KMS-11 (cell line): ENCODE measurements around the gene ADGRG1.

Experiments
- H2AFZ ChIP-seq: fragments of 200-600 bp; sonication (generic); 2 replicates; pipeline ENCODE4 v1.6.1; 2016; ENCODE audit warnings: antibody characterized with exemption, mixed run types, low read depth
- H3K27ac ChIP-seq: fragments of 200-600 bp; sonication (generic); 2 replicates; pipeline ENCODE4 v1.6.1; 2016; ENCODE audit warnings: mild to moderate bottlenecking, mixed run types
- H3K27me3 ChIP-seq: fragments of 200-600 bp; sonication (generic); 2 replicates; pipeline ENCODE4 v1.6.1; 2017; ENCODE audit warnings: mild to moderate bottlenecking, low read depth, mixed run types, moderate library complexity; ENCODE audit not compliant: insufficient read depth
- H3K36me3 ChIP-seq: fragments of 200-600 bp; sonication (generic); 2 replicates; pipeline ENCODE4 v1.6.1; 2017; ENCODE audit warnings: mild to moderate bottlenecking, mixed run types; ENCODE audit not compliant: insufficient read depth
- H3K4me1 ChIP-seq: fragments of 200-600 bp; sonication (generic); 2 replicates; pipeline ENCODE4 v1.6.1; 2016; ENCODE audit warnings: mild to moderate bottlenecking, low read depth, mixed run types; ENCODE audit not compliant: poor library complexity, severe bottlenecking
- H3K4me2 ChIP-seq: fragments of 200-600 bp; sonication (generic); 2 replicates; pipeline ENCODE4 v1.7.0; 2016; ENCODE audit warnings: mild to moderate bottlenecking, mixed run types
- H3K4me3 ChIP-seq: fragments of 200-600 bp; sonication (generic); IDR thresholded peaks from 2 replicates; pipeline ENCODE4 v1.6.1; 2017; ENCODE audit warnings: low read depth, low read length, mixed read lengths; ENCODE audit not compliant: insufficient read depth
- H3K79me2 ChIP-seq: fragments of 200-600 bp; sonication (generic); 2 replicates; pipeline ENCODE4 v1.6.1; 2016; ENCODE audit warnings: low read depth, mixed run types; ENCODE audit not compliant: insufficient read depth
- H3K9ac ChIP-seq: fragments of 200-600 bp; sonication (generic); 2 replicates; pipeline ENCODE4 v1.6.1; 2016; ENCODE audit warnings: mild to moderate bottlenecking, mixed run types
- H4K20me1 ChIP-seq: fragments of 200-600 bp; sonication (generic); 2 replicates; pipeline ENCODE4 v1.6.1; 2016; ENCODE audit warnings: mild to moderate bottlenecking, mixed run types; ENCODE audit not compliant: insufficient read depth
- TF ChIP-seq, protein P1 (sequence below): fragments of 200-600 bp; sonication (generic); conservative IDR thresholded peaks from 2 replicates; pipeline ENCODE4 v1.6.1; 2017; ENCODE audit warnings: low read depth, mild to moderate bottlenecking, antibody characterized with exemption, low read length, moderate library complexity, mixed read lengths

Gene ADGRG1

DNA sequence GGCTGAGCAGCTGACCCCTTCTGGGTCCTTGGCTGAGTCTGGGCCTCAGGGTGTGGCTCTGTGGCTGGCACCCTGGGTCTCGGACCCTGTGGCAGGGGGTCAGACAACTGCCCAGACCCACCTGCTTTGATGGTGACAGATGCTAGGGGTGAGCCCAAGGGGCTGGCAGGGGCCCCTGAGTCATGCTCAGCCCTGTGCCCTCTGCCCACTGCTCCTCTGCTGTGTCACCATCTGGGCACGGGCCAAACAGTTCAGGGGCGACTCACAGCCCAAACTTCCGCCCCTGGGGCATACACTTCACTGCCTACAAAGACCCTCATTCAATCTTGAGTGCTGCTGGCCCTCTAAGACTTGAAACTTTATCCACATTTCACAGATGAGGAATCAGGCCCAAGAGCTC, 5.7 kb downstream of the ADGRG1 start:
- Histone ChIP-seq H3K4me2 (no peak overlapping the region), H3K4me1 (no peaks in the 10 kb centered on the region), H3K27ac (no peak overlapping the region), H3K4me3 (no peak overlapping the region), H2AFZ (no peak overlapping the region), H3K27me3 (no peaks in the 10 kb centered on the region), H3K79me2 (no peaks in the 10 kb centered on the region), H3K9ac (no peak overlapping the region), H4K20me1 (no peaks in the 10 kb centered on the region), H3K36me3 (no peaks in the 10 kb centered on the region)
- TF ChIP-seq, protein P1, sequence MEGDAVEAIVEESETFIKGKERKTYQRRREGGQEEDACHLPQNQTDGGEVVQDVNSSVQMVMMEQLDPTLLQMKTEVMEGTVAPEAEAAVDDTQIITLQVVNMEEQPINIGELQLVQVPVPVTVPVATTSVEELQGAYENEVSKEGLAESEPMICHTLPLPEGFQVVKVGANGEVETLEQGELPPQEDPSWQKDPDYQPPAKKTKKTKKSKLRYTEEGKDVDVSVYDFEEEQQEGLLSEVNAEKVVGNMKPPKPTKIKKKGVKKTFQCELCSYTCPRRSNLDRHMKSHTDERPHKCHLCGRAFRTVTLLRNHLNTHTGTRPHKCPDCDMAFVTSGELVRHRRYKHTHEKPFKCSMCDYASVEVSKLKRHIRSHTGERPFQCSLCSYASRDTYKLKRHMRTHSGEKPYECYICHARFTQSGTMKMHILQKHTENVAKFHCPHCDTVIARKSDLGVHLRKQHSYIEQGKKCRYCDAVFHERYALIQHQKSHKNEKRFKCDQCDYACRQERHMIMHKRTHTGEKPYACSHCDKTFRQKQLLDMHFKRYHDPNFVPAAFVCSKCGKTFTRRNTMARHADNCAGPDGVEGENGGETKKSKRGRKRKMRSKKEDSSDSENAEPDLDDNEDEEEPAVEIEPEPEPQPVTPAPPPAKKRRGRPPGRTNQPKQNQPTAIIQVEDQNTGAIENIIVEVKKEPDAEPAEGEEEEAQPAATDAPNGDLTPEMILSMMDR: no peak

DNA sequence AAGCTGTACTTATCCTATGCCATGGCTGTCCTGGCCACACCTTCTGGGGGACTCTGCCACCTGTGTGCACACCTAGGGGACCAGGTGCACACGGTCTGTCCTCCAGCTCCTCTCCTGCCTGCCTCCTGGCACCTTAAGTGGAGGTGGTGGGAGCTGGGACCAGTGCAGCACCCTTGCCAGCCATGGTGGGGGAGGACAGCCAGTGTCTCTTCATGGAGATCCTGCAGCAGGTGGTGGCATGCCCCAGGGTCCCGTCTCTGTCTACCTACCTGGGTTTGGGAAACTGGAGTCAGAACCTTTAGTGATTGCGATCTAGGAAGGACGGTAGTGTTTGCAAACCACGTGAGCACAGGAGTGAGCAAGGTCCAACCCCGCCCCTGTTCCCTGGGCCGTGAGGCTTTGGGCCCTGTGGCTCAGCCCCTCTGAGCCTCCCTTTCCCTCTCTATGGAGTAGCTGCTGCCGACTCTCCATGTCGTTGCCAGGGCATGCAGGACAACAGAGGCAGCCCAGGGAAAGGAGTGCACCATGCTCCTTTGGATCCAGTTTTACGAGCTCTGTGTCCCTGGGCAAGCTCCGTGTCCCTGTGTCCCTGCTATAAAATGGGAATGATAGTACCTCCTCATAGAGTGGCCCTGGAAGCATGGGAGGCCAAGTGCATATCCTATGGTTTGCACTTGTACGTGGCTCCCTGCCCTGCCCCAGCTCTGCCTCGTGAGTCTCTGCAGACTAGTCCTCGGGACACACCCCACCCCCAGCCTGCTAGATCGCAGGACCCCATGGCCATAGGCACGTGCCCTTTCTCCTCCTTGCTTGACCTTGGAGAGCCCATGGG, 7.1 kb downstream of the ADGRG1 start:
- TF ChIP-seq, protein P1: no peak
- H3K4me1 ChIP-seq: no peaks in the 10 kb centered on the region
- H3K27ac ChIP-seq: no peak overlapping the region
- H3K9ac ChIP-seq: no peak overlapping the region
- H3K79me2 ChIP-seq: no peaks in the 10 kb centered on the region
- no peak overlapping the region for H2AFZ ChIP-seq
- H3K27me3 ChIP-seq: no peaks in the 10 kb centered on the region
- no peaks in the 10 kb centered on the region for H3K36me3 ChIP-seq
- H4K20me1 ChIP-seq: no peaks in the 10 kb centered on the region
- no peak overlapping the region for H3K4me3 ChIP-seq
- H3K4me2 ChIP-seq: no peak overlapping the region

DNA sequence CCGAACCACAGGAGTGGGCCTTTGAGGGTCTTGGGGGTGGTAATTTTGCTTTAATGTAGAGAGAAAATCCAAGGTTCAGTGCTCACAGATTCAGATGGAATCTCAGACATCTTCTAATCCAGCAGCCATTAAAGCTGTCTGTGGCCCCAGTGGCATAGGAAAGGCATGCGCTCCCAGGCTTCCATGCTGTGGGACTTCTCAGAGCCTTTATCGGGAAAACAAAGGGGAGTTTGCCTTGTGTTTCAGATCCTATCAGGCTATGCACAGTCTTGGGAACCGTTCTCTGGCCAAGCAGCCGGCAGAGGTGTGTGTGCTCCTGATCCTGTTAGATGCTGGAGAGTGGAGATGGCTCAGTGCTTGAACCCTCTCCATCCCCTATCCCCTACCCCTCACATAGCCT, 7.8 kb downstream of the ADGRG1 start:
- Histone ChIP-seq H3K27me3 (no peaks in the 10 kb centered on the region), H2AFZ (no peak overlapping the region), H3K4me3 (no peak overlapping the region), H4K20me1 (no peaks in the 10 kb centered on the region), H3K79me2 (no peaks in the 10 kb centered on the region), H3K4me1 (no peaks in the 10 kb centered on the region), H3K27ac (no peak overlapping the region), H3K9ac (no peak overlapping the region), H3K36me3 (no peaks in the 10 kb centered on the region), H3K4me2 (no peak overlapping the region)
- TF ChIP-seq, protein P1: no peak

DNA sequence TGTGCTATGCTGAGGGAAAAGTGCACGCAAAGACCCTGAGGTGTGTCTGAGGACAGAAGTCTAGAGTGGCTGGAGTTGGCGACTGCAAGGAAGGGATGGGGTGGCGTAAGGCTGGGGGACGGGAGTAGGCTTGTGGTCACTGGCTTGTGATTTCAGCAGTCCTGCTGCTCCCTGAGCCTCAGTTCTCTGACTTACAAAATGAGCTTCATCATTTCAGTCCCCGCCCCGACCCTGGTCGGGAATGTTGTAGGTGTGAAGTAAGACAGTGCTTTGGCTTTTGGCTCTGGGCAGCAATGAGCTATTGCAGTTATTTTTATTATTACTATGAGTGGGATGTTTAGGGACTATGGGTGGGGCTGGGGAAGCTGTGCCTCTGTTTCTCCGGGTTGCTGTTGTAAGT, 8.6 kb downstream of the ADGRG1 start:
- no peaks in the 10 kb centered on the region for H3K36me3 ChIP-seq
- no peak overlapping the region for H2AFZ ChIP-seq
- no peaks in the 10 kb centered on the region for H3K79me2 ChIP-seq
- no peak overlapping the region for H3K27ac ChIP-seq
- no peak overlapping the region for H3K4me3 ChIP-seq
- H3K27me3 ChIP-seq: no peaks in the 10 kb centered on the region
- TF ChIP-seq, protein P1: no peak
- H3K9ac ChIP-seq: no peak overlapping the region
- H3K4me1 ChIP-seq: no peaks in the 10 kb centered on the region
- H3K4me2 ChIP-seq: no peak overlapping the region
- H4K20me1 ChIP-seq: no peaks in the 10 kb centered on the region
